ENCODE measurements around the gene ADAM12.

Gene ADAM12

DNA sequence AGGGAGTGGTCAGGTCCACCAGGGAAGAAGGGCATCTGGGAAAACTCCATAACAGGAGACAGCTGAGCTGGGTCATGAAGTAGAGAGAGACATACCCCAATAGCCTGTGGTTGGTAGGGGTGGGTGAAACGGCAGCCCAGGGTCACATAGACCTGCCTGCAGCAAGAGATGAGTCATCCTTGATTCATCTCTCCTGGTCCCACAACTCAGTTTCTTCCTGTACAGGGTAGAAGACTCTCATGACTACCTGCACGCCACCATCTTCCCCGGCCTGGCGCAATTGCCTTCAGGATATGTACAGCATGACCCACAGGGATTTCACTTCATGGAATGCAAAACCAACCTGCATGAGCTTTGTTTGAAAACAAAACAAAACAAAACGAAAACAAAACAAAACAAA, 45.1 kb upstream of the ADAM12 start:
- Histone ChIP-seq H3K27ac (ENCODE audit: low read length) (peak overlapping the region; percentile 73; the same call in 1 of the 2 replicates), H3K79me2 (ENCODE audit: insufficient read depth, low read length) (no peaks in the 10 kb centered on the region), H3K36me3 (ENCODE audit: insufficient read depth, low read length) (no peaks in the 10 kb centered on the region), H3K27me3 (ENCODE audit: insufficient read depth, low read length, poor library complexity) (no peaks in the 10 kb centered on the region), H3K4me2 (ENCODE audit: insufficient read depth, low read length) (no peak overlapping the region), H3K9ac (ENCODE audit: low read depth, low read length) (no peak overlapping the region), H4K20me1 (ENCODE audit: insufficient read depth, low read length) (no peaks in the 10 kb centered on the region), H3K4me3 (ENCODE audit: low read depth in 1 of 2, low read length in 2 of 2) (no peak overlapping the region), H3K9me3 (ENCODE audit: insufficient read depth, low read length, severe bottlenecking) (no peaks in the 10 kb centered on the region), H2AFZ (ENCODE audit: low read depth, low read length) (no peak overlapping the region), H3K4me1 (ENCODE audit: insufficient read depth, low read length) (peaks cover 40% of the 10 kb centered on the region)
- ATAC-seq (ENCODE audit: insufficient read depth, low read depth): peak; percentile 59
- TF ChIP-seq EZH2 (IDR thresholded peaks at IDR 0.05; ENCODE audit: borderline replicate concordance, low read depth, low read length, severe bottlenecking): no peak
- TF ChIP-seq CTCF (IDR thresholded peaks at IDR 0.05; ENCODE audit: borderline replicate concordance, extremely low read depth, low read length, poor library complexity, severe bottlenecking): no peak
- peak; percentile 10 for DNase-seq

- H3K27ac ChIP-seq (ENCODE audit: low read length): peak overlapping the region; percentile 73
- DNase-seq: no peak
- no peak overlapping the region for H3K4me3 ChIP-seq (ENCODE audit: low read depth in 1 of 2, low read length in 2 of 2)
- H3K9ac ChIP-seq (ENCODE audit: low read depth, low read length): no peak overlapping the region
- peaks cover 40% of the 10 kb centered on the region for H3K4me1 ChIP-seq (ENCODE audit: insufficient read depth, low read length)
- no peak for TF ChIP-seq EZH2 (IDR thresholded peaks at IDR 0.05; ENCODE audit: borderline replicate concordance, low read depth, low read length, severe bottlenecking)
- TF ChIP-seq CTCF (IDR thresholded peaks at IDR 0.05; ENCODE audit: borderline replicate concordance, extremely low read depth, low read length, poor library complexity, severe bottlenecking): no peak
- H3K4me2 ChIP-seq (ENCODE audit: insufficient read depth, low read length): peak overlapping the region; percentile 31
- H3K79me2 ChIP-seq (ENCODE audit: insufficient read depth, low read length): no peaks in the 10 kb centered on the region
- no peaks in the 10 kb centered on the region for H3K27me3 ChIP-seq (ENCODE audit: insufficient read depth, low read length, poor library complexity)
- H2AFZ ChIP-seq (ENCODE audit: low read depth, low read length): no peak overlapping the region
- no peak for ATAC-seq (ENCODE audit: insufficient read depth, low read depth)
- no peaks in the 10 kb centered on the region for H4K20me1 ChIP-seq (ENCODE audit: insufficient read depth, low read length)
- no peaks in the 10 kb centered on the region for H3K36me3 ChIP-seq (ENCODE audit: insufficient read depth, low read length)
- no peaks in the 10 kb centered on the region for H3K9me3 ChIP-seq (ENCODE audit: insufficient read depth, low read length, severe bottlenecking)
These were observed 44.2 kb upstream of the ADAM12 start for GRCh38 chr10:126432507-126432906.

GRCh38 chr10:126431816-126432215, 43.5 kb upstream of the ADAM12 start:
- peak overlapping the region; percentile 73 for H3K27ac ChIP-seq (ENCODE audit: low read length)
- no peak overlapping the region for H3K4me3 ChIP-seq (ENCODE audit: low read depth in 1 of 2, low read length in 2 of 2)
- peaks cover 40% of the 10 kb centered on the region for H3K4me1 ChIP-seq (ENCODE audit: insufficient read depth, low read length)
- DNase-seq (peak; percentile 29), ATAC-seq (ENCODE audit: insufficient read depth, low read depth) (peak; percentile 83)
- H3K36me3 ChIP-seq (ENCODE audit: insufficient read depth, low read length): no peaks in the 10 kb centered on the region
- no peak overlapping the region for H3K9ac ChIP-seq (ENCODE audit: low read depth, low read length)
- no peaks in the 10 kb centered on the region for H3K27me3 ChIP-seq (ENCODE audit: insufficient read depth, low read length, poor library complexity)
- H3K4me2 ChIP-seq (ENCODE audit: insufficient read depth, low read length): peak overlapping the region; percentile 31
- H4K20me1 ChIP-seq (ENCODE audit: insufficient read depth, low read length): no peaks in the 10 kb centered on the region
- TF ChIP-seq EZH2 (IDR thresholded peaks at IDR 0.05; ENCODE audit: borderline replicate concordance, low read depth, low read length, severe bottlenecking) (no peak), CTCF (IDR thresholded peaks at IDR 0.05; ENCODE audit: borderline replicate concordance, extremely low read depth, low read length, poor library complexity, severe bottlenecking) (no peak)
- no peaks in the 10 kb centered on the region for H3K9me3 ChIP-seq (ENCODE audit: insufficient read depth, low read length, severe bottlenecking)
- no peak overlapping the region for H2AFZ ChIP-seq (ENCODE audit: low read depth, low read length)
- no peaks in the 10 kb centered on the region for H3K79me2 ChIP-seq (ENCODE audit: insufficient read depth, low read length)

DNA sequence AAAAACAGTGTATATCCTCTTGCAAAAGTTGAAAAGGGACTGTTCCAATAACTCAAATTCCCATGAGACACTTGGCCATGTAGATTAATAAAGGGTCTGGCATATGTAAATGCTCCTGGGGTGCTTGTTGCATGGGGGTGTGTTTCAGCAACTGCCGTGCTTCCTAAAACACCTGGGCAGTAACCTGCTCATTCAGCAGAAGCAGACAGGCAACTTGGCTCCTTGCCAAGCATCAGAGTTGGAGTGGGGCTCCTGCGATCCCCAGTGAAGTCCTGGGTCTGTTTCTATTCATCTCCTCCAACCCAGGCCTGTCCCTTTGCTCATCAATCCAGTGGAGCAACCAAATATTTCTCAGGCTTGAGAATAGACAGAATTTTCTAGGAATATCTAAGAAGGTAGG, 42.2 kb upstream of the ADAM12 start:
- H3K36me3 ChIP-seq (ENCODE audit: insufficient read depth, low read length): no peaks in the 10 kb centered on the region
- no peak overlapping the region for H3K9ac ChIP-seq (ENCODE audit: low read depth, low read length)
- no peaks in the 10 kb centered on the region for H3K79me2 ChIP-seq (ENCODE audit: insufficient read depth, low read length)
- H3K4me3 ChIP-seq (ENCODE audit: low read depth in 1 of 2, low read length in 2 of 2): no peak overlapping the region
- H3K4me1 ChIP-seq (ENCODE audit: insufficient read depth, low read length): peaks cover 40% of the 10 kb centered on the region
- H4K20me1 ChIP-seq (ENCODE audit: insufficient read depth, low read length): no peaks in the 10 kb centered on the region
- DNase-seq (no peak), ATAC-seq (ENCODE audit: insufficient read depth, low read depth) (no peak)
- no peak overlapping the region for H2AFZ ChIP-seq (ENCODE audit: low read depth, low read length)
- H3K9me3 ChIP-seq (ENCODE audit: insufficient read depth, low read length, severe bottlenecking): no peaks in the 10 kb centered on the region
- TF ChIP-seq CTCF (IDR thresholded peaks at IDR 0.05; ENCODE audit: borderline replicate concordance, extremely low read depth, low read length, poor library complexity, severe bottlenecking): no peak
- no peak for TF ChIP-seq EZH2 (IDR thresholded peaks at IDR 0.05; ENCODE audit: borderline replicate concordance, low read depth, low read length, severe bottlenecking)
- no peak overlapping the region for H3K4me2 ChIP-seq (ENCODE audit: insufficient read depth, low read length)
- H3K27me3 ChIP-seq (ENCODE audit: insufficient read depth, low read length, poor library complexity): no peaks in the 10 kb centered on the region
- no peak overlapping the region for H3K27ac ChIP-seq (ENCODE audit: low read length)
